Activated CD4-positive, alpha-beta T cell treated with anti-CD3 and anti-CD28 coated beads for 36 hours (primary cell): ENCODE measurements around the gene GALNT1. TPM values are rescaled to one million over a fixed set of nuclear protein-coding genes. Genes with fewer than 3 reads are reported as not detected.

Experiments used
- ATAC-seq: fragments of 200-7000 bp; cut with Tn5 transposase; one replicate; pipeline ENCODE4 v1.10.0; 2021; ENCODE audit warnings: mild to moderate bottlenecking, moderate library complexity
- CTCF ChIA-PET: fragments of 350-600 bp; sonication (Branson Sonifier 250); formaldehyde crosslinking; loops from one replicate; lab custom pipeline; 2021; ENCODE audit warnings: antibody characterized with exemption; lab: Charles Lee
- POLR2A ChIA-PET: fragments of 350-600 bp; sonication (Branson Sonifier 250); formaldehyde crosslinking; loops from one replicate; lab custom pipeline; 2021; ENCODE audit warnings: antibody characterized with exemption, inconsistent platforms; lab: Charles Lee
- DNase-seq: peaks from one replicate; pipeline ENCODE4 v3.0.0-alpha.2; 2020
- H3K27ac Mint-ChIP-seq: one replicate; pipeline ENCODE4 v1.8.0; 2021; ENCODE audit warnings: mixed read lengths
- H3K27me3 Mint-ChIP-seq: one replicate; pipeline ENCODE4 v1.8.0; 2021; ENCODE audit warnings: mixed read lengths
- H3K36me3 Mint-ChIP-seq: one replicate; pipeline ENCODE4 v1.8.0; 2021; ENCODE audit warnings: low read depth, mixed read lengths
- H3K4me1 Mint-ChIP-seq: one replicate; pipeline ENCODE4 v1.8.0; 2021; ENCODE audit warnings: mixed read lengths
- H3K4me3 Mint-ChIP-seq: one replicate; pipeline ENCODE4 v1.8.0; 2021; ENCODE audit warnings: mild to moderate bottlenecking, moderate library complexity, mixed read lengths
- H3K9me3 Mint-ChIP-seq: one replicate; pipeline ENCODE4 v1.8.0; 2021; ENCODE audit warnings: low read depth, mixed read lengths
- intact Hi-C, 2 experiments: fragments of 100-400 bp; cut with DNase I in 1 of 2; cut with micrococcal nuclease in 1 of 2; formaldehyde crosslinking; loops; one replicate each; pipeline versions ENCODE4 v1.14.2 to v1.15.1; 2022 to 2024; cut with DNase I, micrococcal nuclease
- total RNA-seq, 2 experiments: library from RNA; stranded (reverse); gene quantifications; one replicate each; pipeline ENCODE4 v1.2.3, GENCODE V29; 2021

The GALNT1 gene
- total RNA-seq, 2 experiments from 2014 or later, result 22.5 to 35.8 TPM

GRCh38 chr18:35717182-35717581, 135.6 kb downstream of the GALNT1 start:
- Mint-ChIP-seq H3K9me3 (peaks cover 15% of the 10 kb centered on the region), H3K36me3 (peaks cover 10% of the 10 kb centered on the region), H3K4me1 (no peaks in the 10 kb centered on the region), H3K27ac (no peak overlapping the region), H3K4me3 (no peak overlapping the region), H3K27me3 (no peaks in the 10 kb centered on the region)
- intact Hi-C loops, result no loop called here
- POLR2A ChIA-PET, result no interaction called here
- DNase-seq (no peak), ATAC-seq (no peak)
- CTCF ChIA-PET, result no interaction called here

- Mint-ChIP-seq H3K4me3 (no peak overlapping the region), H3K36me3 (no peaks in the 10 kb centered on the region)
Observed at GRCh38 chr18:35721431-35722081, 140.0 kb downstream of the GALNT1 start.

DNA sequence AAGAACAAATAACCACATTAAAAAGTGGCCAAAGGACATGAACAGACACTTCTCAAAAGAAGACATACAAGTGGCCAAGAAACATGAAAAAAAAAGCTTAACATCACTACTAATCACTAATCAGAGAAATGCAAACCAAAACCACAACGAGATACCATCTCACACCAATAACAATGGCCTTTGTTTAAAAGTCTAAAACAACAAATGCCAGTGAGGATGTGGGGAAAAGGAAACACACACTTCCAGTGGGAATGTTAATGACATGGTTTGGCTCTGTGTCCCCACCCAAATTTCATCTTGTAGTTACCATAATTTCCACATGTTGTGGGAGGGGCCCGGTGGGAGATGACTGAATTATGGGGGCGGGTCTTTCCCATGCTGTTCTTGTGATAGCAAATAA, 147.1 kb downstream of the GALNT1 start:
- POLR2A ChIA-PET, result no interaction called here
- Mint-ChIP-seq H3K27me3 (peaks cover 7% of the 10 kb centered on the region), H3K4me1 (no peaks in the 10 kb centered on the region), H3K36me3 (no peaks in the 10 kb centered on the region), H3K9me3 (peaks cover 9% of the 10 kb centered on the region), H3K27ac (no peak overlapping the region), H3K4me3 (no peak overlapping the region)
- ATAC-seq (no peak), DNase-seq (no peak)
- CTCF ChIA-PET, result no interaction called here
- intact Hi-C loops, result no loop called here

More at GRCh38 chr18:35721431-35722081, 140.0 kb downstream of the GALNT1 start:
- intact Hi-C loops, result no loop called here
- ChIA-PET CTCF (interaction anchor here (0.6 kb wide), 1 partner anchor 217 kb away, joined by 3 read pairs; no protein-coding TSS in a partner anchor), POLR2A (no interaction called here)
- H3K9me3 Mint-ChIP-seq, result peaks cover 9% of the 10 kb centered on the region
- H3K27ac Mint-ChIP-seq, result no peak overlapping the region
- no peak for DNase-seq
- H3K4me1 Mint-ChIP-seq, result no peaks in the 10 kb centered on the region
- H3K27me3 Mint-ChIP-seq, result peaks cover 9% of the 10 kb centered on the region
- no peak for ATAC-seq

- intact Hi-C loops, result no loop called here
- Mint-ChIP-seq H3K27me3 (peaks cover 4% of the 10 kb centered on the region), H3K27ac (no peak overlapping the region)
Observed at GRCh38 chr18:35729991-35730668, 148.6 kb downstream of the GALNT1 start.

GRCh38 chr18:35730691-35731370, 149.3 kb downstream of the GALNT1 start:
- Mint-ChIP-seq H3K4me3 (no peak overlapping the region), H3K27ac (no peak overlapping the region), H3K4me1 (no peaks in the 10 kb centered on the region), H3K36me3 (no peaks in the 10 kb centered on the region), H3K27me3 (peaks cover 4% of the 10 kb centered on the region), H3K9me3 (peaks cover 9% of the 10 kb centered on the region)
- no peak for ATAC-seq
- ChIA-PET CTCF (interaction anchor here (0.6 to 1.6 kb wide), 2 partner anchors 25 to 188 kb away, joined by 3 to 4 read pairs; no protein-coding TSS in a partner anchor), POLR2A (no interaction called here)
- DNase-seq, result no peak
- intact Hi-C loops, result no loop called here

More at GRCh38 chr18:35729991-35730668, 148.6 kb downstream of the GALNT1 start:
- ATAC-seq (peak; percentile 55), DNase-seq (no peak)
- Mint-ChIP-seq H3K36me3 (no peaks in the 10 kb centered on the region), H3K4me3 (no peak overlapping the region), H3K9me3 (peaks cover 9% of the 10 kb centered on the region), H3K4me1 (no peaks in the 10 kb centered on the region)
- POLR2A ChIA-PET, result no interaction called here
- CTCF ChIA-PET, result interaction anchor here (0.6 kb wide), 1 partner anchor 187 kb away, joined by 3 read pairs; no protein-coding TSS in a partner anchor

GRCh38 chr18:35731701-35732100, 150.2 kb downstream of the GALNT1 start:
- ATAC-seq (no peak), DNase-seq (no peak)
- CTCF ChIA-PET, result interaction anchor here (1.6 kb wide), 1 partner anchor 24 kb away, joined by 4 read pairs; no protein-coding TSS in a partner anchor
- Mint-ChIP-seq H3K4me3 (no peak overlapping the region), H3K27ac (no peak overlapping the region), H3K4me1 (no peaks in the 10 kb centered on the region), H3K27me3 (no peaks in the 10 kb centered on the region), H3K36me3 (no peaks in the 10 kb centered on the region), H3K9me3 (peaks cover 9% of the 10 kb centered on the region)
- POLR2A ChIA-PET, result no interaction called here
- intact Hi-C loops, result no loop called here

GRCh38 chr18:35732162-35732561, 150.6 kb downstream of the GALNT1 start:
- Mint-ChIP-seq H3K36me3 (no peaks in the 10 kb centered on the region), H3K4me1 (no peaks in the 10 kb centered on the region), H3K27me3 (peaks cover 3% of the 10 kb centered on the region), H3K9me3 (peaks cover 9% of the 10 kb centered on the region), H3K27ac (no peak overlapping the region), H3K4me3 (no peak overlapping the region)
- ChIA-PET CTCF (interaction anchor here (1.6 kb wide), 1 partner anchor 24 kb away, joined by 4 read pairs; no protein-coding TSS in a partner anchor), POLR2A (no interaction called here)
- ATAC-seq (no peak), DNase-seq (no peak)
- intact Hi-C loops, result no loop called here

DNA sequence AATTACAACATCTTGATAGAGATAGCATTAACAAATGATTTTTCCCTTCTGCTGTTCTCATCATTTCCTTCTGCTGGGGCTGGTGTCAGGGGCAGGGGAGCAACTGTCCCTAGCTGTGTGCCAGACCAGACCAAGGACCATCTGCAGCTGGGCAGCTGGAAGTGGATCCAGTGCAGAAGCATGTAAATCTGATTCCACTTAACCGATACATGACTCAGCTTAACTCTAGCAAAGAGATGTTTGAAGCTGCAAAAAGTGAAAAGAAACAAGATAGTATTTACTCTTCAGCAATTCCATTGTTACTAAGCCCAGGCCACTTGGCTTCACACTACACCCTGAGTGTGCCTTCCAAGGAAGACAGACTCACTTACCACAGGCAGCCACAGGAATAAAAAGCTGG, 151.1 kb downstream of the GALNT1 start:
- intact Hi-C loops, result no loop called here
- no peak overlapping the region for H3K4me3 Mint-ChIP-seq
- ChIA-PET POLR2A (no interaction called here), CTCF (interaction anchor here (0.6 kb wide), 1 partner anchor 17 kb away, joined by 4 read pairs; no protein-coding TSS in a partner anchor)
- H3K27ac Mint-ChIP-seq, result no peak overlapping the region
- no peaks in the 10 kb centered on the region for H3K36me3 Mint-ChIP-seq
- DNase-seq, result no peak
- H3K27me3 Mint-ChIP-seq, result peaks cover 3% of the 10 kb centered on the region
- no peak for ATAC-seq
- peaks cover 9% of the 10 kb centered on the region for H3K9me3 Mint-ChIP-seq
- H3K4me1 Mint-ChIP-seq, result no peaks in the 10 kb centered on the region

DNA sequence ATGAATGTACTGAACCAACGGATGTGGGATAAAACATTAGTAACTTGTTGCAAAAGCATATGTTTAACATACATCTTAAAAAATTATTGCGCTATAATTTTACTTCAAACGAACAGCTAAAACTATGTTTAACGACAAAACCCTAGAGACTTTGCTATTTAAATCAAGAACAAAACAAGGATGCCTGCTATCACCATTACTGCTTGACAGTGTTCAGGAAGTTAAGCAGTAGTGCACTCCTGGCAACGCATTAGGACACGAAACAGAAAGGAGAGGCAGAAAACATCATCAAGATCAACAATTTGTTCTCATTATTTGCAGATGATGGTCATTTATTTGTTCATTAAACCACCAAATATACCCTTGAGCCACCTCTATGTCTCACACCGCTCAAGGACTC, 151.9 kb downstream of the GALNT1 start:
- intact Hi-C loops, result no loop called here
- Mint-ChIP-seq H3K27me3 (peaks cover 3% of the 10 kb centered on the region), H3K9me3 (peaks cover 6% of the 10 kb centered on the region), H3K27ac (no peak overlapping the region), H3K4me3 (no peak overlapping the region), H3K4me1 (no peaks in the 10 kb centered on the region), H3K36me3 (no peaks in the 10 kb centered on the region)
- CTCF ChIA-PET, result interaction anchor here (0.6 kb wide), 1 partner anchor 17 kb away, joined by 4 read pairs; no protein-coding TSS in a partner anchor
- POLR2A ChIA-PET, result no interaction called here
- no peak for DNase-seq
- no peak for ATAC-seq

GRCh38 chr18:35736696-35737095, 155.2 kb downstream of the GALNT1 start:
- intact Hi-C loops, result no loop called here
- H3K4me3 Mint-ChIP-seq, result no peak overlapping the region
- H3K4me1 Mint-ChIP-seq, result no peaks in the 10 kb centered on the region
- ATAC-seq, result no peak
- POLR2A ChIA-PET, result no interaction called here
- CTCF ChIA-PET, result interaction anchor here (1.1 kb wide), 1 partner anchor 37 kb away, joined by 4 read pairs; no protein-coding TSS in a partner anchor
- peaks cover 5% of the 10 kb centered on the region for H3K9me3 Mint-ChIP-seq
- H3K27ac Mint-ChIP-seq, result no peak overlapping the region
- H3K36me3 Mint-ChIP-seq, result no peaks in the 10 kb centered on the region
- DNase-seq, result no peak
- peaks cover 9% of the 10 kb centered on the region for H3K27me3 Mint-ChIP-seq

GRCh38 chr18:35739778-35740177, 158.2 kb downstream of the GALNT1 start:
- H3K9me3 Mint-ChIP-seq, result peaks cover 5% of the 10 kb centered on the region
- POLR2A ChIA-PET, result no interaction called here
- no peak overlapping the region for H3K27ac Mint-ChIP-seq
- CTCF ChIA-PET, result no interaction called here
- no peak overlapping the region for H3K4me3 Mint-ChIP-seq
- intact Hi-C loops, result no loop called here
- no peaks in the 10 kb centered on the region for H3K4me1 Mint-ChIP-seq
- no peak for ATAC-seq
- no peak for DNase-seq
- H3K27me3 Mint-ChIP-seq, result peaks cover 16% of the 10 kb centered on the region
- no peaks in the 10 kb centered on the region for H3K36me3 Mint-ChIP-seq
